ENCODE results near the gene APP. TPM values are rescaled to one million over a fixed set of nuclear protein-coding genes. Genes with fewer than 3 reads are reported as not detected.

APP gene
- total RNA-seq, 2 experiments from 2014 or later = 39.3 to 39.4 TPM

GRCh38 chr21:25987531-25987930 lies 183.0 kb downstream of the APP start:
- no peak for ATAC-seq
- ChIA-PET CTCF (interaction anchor here (0.9 kb wide), 1 partner anchor 11 kb away, joined by 3 read pairs; no protein-coding TSS in a partner anchor), POLR2A (no interaction called here)
- intact Hi-C loops (cut with micrococcal nuclease) = no loop called here
- peaks cover 7% of the 10 kb centered on the region for H3K36me3 Mint-ChIP-seq (ENCODE audit: low read depth)
- H3K4me3 Mint-ChIP-seq = no peak overlapping the region
- no peak for TF ChIP-seq CTCF (IDR thresholded peaks at IDR 0.05)
- H3K27me3 Mint-ChIP-seq = no peaks in the 10 kb centered on the region
- H3K27ac Mint-ChIP-seq = no peak overlapping the region
- no peaks in the 10 kb centered on the region for H3K4me1 Mint-ChIP-seq (ENCODE audit: low read depth)
- DNase-seq = no peak
- no peaks in the 10 kb centered on the region for H3K9me3 Mint-ChIP-seq

- H3K27me3 Mint-ChIP-seq = no peaks in the 10 kb centered on the region
- no peak overlapping the region for H3K27ac Mint-ChIP-seq
- POLR2A ChIA-PET = no interaction called here
- ATAC-seq (no peak), DNase-seq (no peak)
- no peak for TF ChIP-seq CTCF (IDR thresholded peaks at IDR 0.05)
- no peaks in the 10 kb centered on the region for H3K9me3 Mint-ChIP-seq
- peaks cover 9% of the 10 kb centered on the region for H3K36me3 Mint-ChIP-seq (ENCODE audit: low read depth)
- intact Hi-C loops (cut with micrococcal nuclease) = no loop called here
- CTCF ChIA-PET = interaction anchor here (0.9 kb wide), 1 partner anchor 12 kb away, joined by 3 read pairs; no protein-coding TSS in a partner anchor
- H3K4me1 Mint-ChIP-seq (ENCODE audit: low read depth) = no peaks in the 10 kb centered on the region
- no peak overlapping the region for H3K4me3 Mint-ChIP-seq
These were observed 183.6 kb downstream of the APP start for GRCh38 chr21:25986928-25987327.

- no peak for ATAC-seq
- CTCF ChIA-PET = no interaction called here
- Mint-ChIP-seq H3K36me3 (ENCODE audit: low read depth) (peaks cover 14% of the 10 kb centered on the region), H3K9me3 (no peaks in the 10 kb centered on the region), H3K27ac (no peak overlapping the region), H3K4me1 (ENCODE audit: low read depth) (peaks cover under 1% of the 10 kb centered on the region), H3K4me3 (no peak overlapping the region), H3K27me3 (no peaks in the 10 kb centered on the region)
- intact Hi-C loops (cut with micrococcal nuclease) = no loop called here
- no peak for TF ChIP-seq CTCF (IDR thresholded peaks at IDR 0.05)
- DNase-seq = no peak
- POLR2A ChIA-PET = no interaction called here
These were observed 184.6 kb downstream of the APP start for GRCh38 chr21:25985990-25986389.

- intact Hi-C loops (cut with micrococcal nuclease) = no loop called here
- ChIA-PET CTCF (no interaction called here), POLR2A (interaction anchor here (1.2 kb wide), 1 partner anchor 8 kb away, joined by 4 read pairs; no protein-coding TSS in a partner anchor)
- no peak overlapping the region for H3K27ac Mint-ChIP-seq
- TF ChIP-seq CTCF (IDR thresholded peaks at IDR 0.05) = no peak
- ATAC-seq (no peak), DNase-seq (no peak)
- H3K4me3 Mint-ChIP-seq = no peak overlapping the region
- H3K27me3 Mint-ChIP-seq = no peaks in the 10 kb centered on the region
- H3K36me3 Mint-ChIP-seq (ENCODE audit: low read depth) = peaks cover 24% of the 10 kb centered on the region
- no peaks in the 10 kb centered on the region for H3K9me3 Mint-ChIP-seq
- H3K4me1 Mint-ChIP-seq (ENCODE audit: low read depth) = peaks cover 9% of the 10 kb centered on the region
These were observed 186.0 kb downstream of the APP start for GRCh38 chr21:25984538-25984937.

GRCh38 chr21:25983745-25984144 lies 186.8 kb downstream of the APP start:
- peaks cover 9% of the 10 kb centered on the region for H3K4me1 Mint-ChIP-seq (ENCODE audit: low read depth)
- intact Hi-C loops (cut with micrococcal nuclease) = no loop called here
- H3K27me3 Mint-ChIP-seq = no peaks in the 10 kb centered on the region
- DNase-seq = no peak
- H3K36me3 Mint-ChIP-seq (ENCODE audit: low read depth) = peaks cover 24% of the 10 kb centered on the region
- no peak for ATAC-seq
- no peak overlapping the region for H3K27ac Mint-ChIP-seq
- CTCF ChIA-PET = interaction anchor here (1.1 kb wide), 1 partner anchor 73 kb away, joined by 3 read pairs; no protein-coding TSS in a partner anchor
- no peaks in the 10 kb centered on the region for H3K9me3 Mint-ChIP-seq
- POLR2A ChIA-PET = interaction anchor here (1.2 kb wide), 1 partner anchor 9 kb away, joined by 4 read pairs; no protein-coding TSS in a partner anchor
- no peak overlapping the region for H3K4me3 Mint-ChIP-seq
- no peak for TF ChIP-seq CTCF (IDR thresholded peaks at IDR 0.05)

Measured in activated CD8-positive, alpha-beta T cell treated with anti-CD3 and anti-CD28 coated beads for 36 hours (primary cell).